GM12801 (cell line): ENCODE measurements around the gene IGF1R.

Experiments used
- TF ChIP-seq, protein P1 (sequence below): IDR thresholded peaks from one replicate; pipeline ENCODE4 v1.5.1; 2011; ENCODE audit warnings: control low read depth; ENCODE audit not compliant: insufficient read length; ENCODE audit errors: extremely low read depth

The IGF1R gene

DNA sequence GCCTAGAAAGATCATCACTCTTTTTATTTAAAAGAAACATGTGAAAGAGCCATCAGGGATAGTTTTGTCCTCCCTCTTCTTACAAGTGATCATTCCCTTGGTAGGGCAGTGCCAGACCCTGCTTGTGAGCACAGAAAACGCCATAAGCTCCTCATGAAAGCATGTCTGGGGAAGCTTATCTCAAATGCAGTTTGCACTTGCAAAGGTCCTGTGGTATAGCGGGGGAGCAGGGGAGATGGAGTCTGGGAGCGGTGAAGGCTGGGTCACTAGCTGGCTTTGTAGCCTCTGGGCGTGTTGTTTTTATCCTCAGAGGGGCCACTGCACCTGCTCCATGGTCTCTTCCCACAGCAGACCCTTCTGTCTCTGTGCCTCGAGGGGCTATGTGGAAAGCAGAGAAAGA lies 141.9 kb downstream of the IGF1R start:
- TF ChIP-seq, protein P1, sequence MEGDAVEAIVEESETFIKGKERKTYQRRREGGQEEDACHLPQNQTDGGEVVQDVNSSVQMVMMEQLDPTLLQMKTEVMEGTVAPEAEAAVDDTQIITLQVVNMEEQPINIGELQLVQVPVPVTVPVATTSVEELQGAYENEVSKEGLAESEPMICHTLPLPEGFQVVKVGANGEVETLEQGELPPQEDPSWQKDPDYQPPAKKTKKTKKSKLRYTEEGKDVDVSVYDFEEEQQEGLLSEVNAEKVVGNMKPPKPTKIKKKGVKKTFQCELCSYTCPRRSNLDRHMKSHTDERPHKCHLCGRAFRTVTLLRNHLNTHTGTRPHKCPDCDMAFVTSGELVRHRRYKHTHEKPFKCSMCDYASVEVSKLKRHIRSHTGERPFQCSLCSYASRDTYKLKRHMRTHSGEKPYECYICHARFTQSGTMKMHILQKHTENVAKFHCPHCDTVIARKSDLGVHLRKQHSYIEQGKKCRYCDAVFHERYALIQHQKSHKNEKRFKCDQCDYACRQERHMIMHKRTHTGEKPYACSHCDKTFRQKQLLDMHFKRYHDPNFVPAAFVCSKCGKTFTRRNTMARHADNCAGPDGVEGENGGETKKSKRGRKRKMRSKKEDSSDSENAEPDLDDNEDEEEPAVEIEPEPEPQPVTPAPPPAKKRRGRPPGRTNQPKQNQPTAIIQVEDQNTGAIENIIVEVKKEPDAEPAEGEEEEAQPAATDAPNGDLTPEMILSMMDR = no peak

DNA sequence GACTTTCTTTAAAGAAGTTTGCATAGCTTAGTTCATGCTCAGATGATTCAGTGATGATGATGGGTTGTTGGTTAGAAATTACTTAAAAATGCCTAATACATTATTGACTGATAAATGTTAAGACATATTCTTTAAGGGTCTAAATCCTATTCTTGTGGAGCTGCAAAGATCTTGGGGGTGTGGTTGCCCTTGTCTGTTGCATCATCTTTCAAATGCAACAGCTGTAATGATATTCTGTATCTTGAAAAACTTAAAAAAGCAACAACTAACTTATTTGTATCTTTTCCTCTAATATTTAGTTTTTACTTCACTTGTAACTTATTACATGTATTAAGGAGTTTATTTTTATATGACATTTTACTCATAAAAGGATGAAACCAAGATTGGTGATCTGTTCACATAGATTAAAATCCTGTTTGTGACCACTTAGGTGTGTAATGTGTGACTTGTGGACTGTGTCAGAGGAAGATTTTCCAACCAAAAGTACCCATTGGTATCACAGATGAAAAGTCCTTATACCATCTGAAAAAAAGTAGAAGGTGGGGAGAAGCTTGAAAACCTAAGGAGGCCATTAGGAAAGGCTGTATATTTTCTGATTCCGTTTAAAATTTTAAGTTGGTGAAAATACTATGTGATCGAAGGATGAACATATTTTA lies 142.8 kb downstream of the IGF1R start:
- TF ChIP-seq, protein P1 = no peak

- TF ChIP-seq, protein P1 = no peak
Measured at GRCh38 chr15:98792117-98792516, 143.8 kb downstream of the IGF1R start.

DNA sequence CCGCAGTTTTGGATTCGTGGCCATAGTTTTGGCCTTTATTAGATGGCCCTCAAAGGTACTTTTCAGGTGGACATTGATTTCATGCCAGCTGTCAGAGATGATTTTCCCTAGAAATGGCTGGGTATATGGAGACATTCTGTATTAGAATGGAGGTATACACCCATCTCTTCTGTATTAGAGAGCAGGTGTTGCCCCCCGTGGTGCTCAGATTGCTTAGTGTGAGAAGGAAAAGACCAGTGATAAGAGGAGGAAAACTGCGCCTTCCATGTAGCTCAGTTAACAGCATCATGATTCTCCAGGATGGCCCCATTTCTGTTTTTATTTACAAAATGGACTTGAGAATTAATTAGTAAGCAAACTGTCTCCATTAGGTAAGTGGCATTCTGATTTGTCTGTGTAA lies 145.9 kb downstream of the IGF1R start:
- TF ChIP-seq, protein P1 = no peak

- TF ChIP-seq, protein P1 = no peak
Measured at GRCh38 chr15:98794748-98795147, 146.4 kb downstream of the IGF1R start.

DNA sequence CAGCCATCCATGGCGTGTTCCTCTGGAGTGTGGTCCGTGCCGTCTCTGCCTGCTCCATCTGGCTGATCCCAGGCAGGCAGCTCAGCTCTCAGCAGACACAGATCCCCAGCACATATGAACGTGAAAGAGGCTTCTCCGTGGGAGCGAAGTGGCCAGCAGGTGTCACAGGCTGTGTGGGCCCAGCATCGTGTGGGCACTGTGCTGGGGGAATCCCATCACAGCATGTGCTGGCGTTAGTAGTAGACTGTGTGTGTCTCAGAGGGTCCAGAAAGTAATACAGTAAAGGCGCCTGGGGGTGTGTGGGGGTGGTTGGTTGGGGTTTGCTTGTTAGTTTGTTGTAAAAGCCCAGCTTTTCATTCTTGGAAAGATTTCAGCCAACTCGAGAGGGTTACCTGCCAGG lies 147.6 kb downstream of the IGF1R start:
- TF ChIP-seq, protein P1 = no peak

GRCh38 chr15:98796685-98797357 lies 148.5 kb downstream of the IGF1R start:
- TF ChIP-seq, protein P1 = no peak
